K562 (cell line): ENCODE results near the gene SLC4A2. TPM values are rescaled to one million over a fixed set of nuclear protein-coding genes. Genes with fewer than 3 reads are reported as not detected.

Experiments
- BHLHE40 ChIP-seq: IDR thresholded peaks from 2 replicates; pipeline ENCODE4 v1.6.1; 2011; ENCODE audit warnings: low read length, improper control_type of control experiment
- BMI1 ChIP-seq: fragments of 150-350 bp; IDR thresholded peaks from 2 replicates; pipeline ENCODE4 v1.6.1; 2014; ENCODE audit warnings: low read length
- CGGBP1 ChIP-seq: fragments of 250-450 bp; sonication (Bioruptor Pico); IDR thresholded peaks from 2 replicates; pipeline ENCODE4 v1.9.0; 2021; ENCODE audit warnings: mild to moderate bottlenecking
- ERF ChIP-seq: fragments of 450-650 bp; formaldehyde crosslinking; IDR thresholded peaks from 2 replicates; pipeline ENCODE4 v1.4.0; 2020; ENCODE audit warnings: mild to moderate bottlenecking, mixed read lengths
- GTF2A2 ChIP-seq: IDR thresholded peaks from 2 replicates; pipeline ENCODE4 v1.6.1; 2016; ENCODE audit warnings: mild to moderate bottlenecking, missing genetic modification characterization, missing compliant biosample characterization
- HDAC1 ChIP-seq, 2 experiments: fragments of 450-650 bp; IDR thresholded peaks; 2 replicates each; pipeline ENCODE4 v1.6.1; 2016 to 2017; ENCODE audit warnings: inconsistent platforms in 1 of 2, mild to moderate bottlenecking in 1 of 2, moderate library complexity in 1 of 2
- NCOA4 ChIP-seq: fragments of 450-650 bp; IDR thresholded peaks from 2 replicates; pipeline ENCODE4 v1.6.1; 2018; ENCODE audit warnings: mild to moderate bottlenecking; ENCODE audit not compliant: partially characterized antibody
- TAF9B ChIP-seq: fragments of 450-650 bp; IDR thresholded peaks from 2 replicates; pipeline ENCODE4 v1.6.1; 2018; ENCODE audit warnings: mild to moderate bottlenecking; ENCODE audit not compliant: partially characterized antibody
- TRIM24 ChIP-seq, 2 experiments: fragments of 450-650 bp; IDR thresholded peaks; 2 replicates each; pipeline ENCODE4 v1.6.1; 2016
- XRCC5 ChIP-seq: fragments of 200-400 bp; formaldehyde crosslinking; IDR thresholded peaks from 2 replicates; pipeline ENCODE4 v1.6.1; 2017; ENCODE audit warnings: low read depth, mild to moderate bottlenecking, low read length
- ZNF175 ChIP-seq: fragments of 200-800 bp; sonication (Bioruptor generic); IDR thresholded peaks from 2 replicates; pipeline ENCODE4 v1.6.1; 2016; ENCODE audit warnings: low read depth, mild to moderate bottlenecking, missing genetic modification characterization, missing compliant biosample characterization
- ZNF512 ChIP-seq: IDR thresholded peaks from 2 replicates; pipeline ENCODE4 v1.6.1; 2016; ENCODE audit warnings: missing genetic modification characterization, missing compliant biosample characterization
- ZNF699 ChIP-seq: fragments of 250-450 bp; sonication (Bioruptor Pico); IDR thresholded peaks from 2 replicates; pipeline ENCODE4 v1.8.0; 2021; ENCODE audit warnings: mild to moderate bottlenecking, moderate library complexity; ENCODE audit not compliant: insufficient replicate concordance
- polyA plus RNA-seq, 8 experiments: library from polyadenylated mRNA; depleted of rRNA in 4 of 8; stranded (reverse) in 5 of 8; unstranded in 3 of 8; fragments of >200 nt; fragmentation: Nextera tagmentation in 2 of 8; fragmentation: Illumina TruSeq in 1 of 8; extraction: Ambion mirVana in 2 of 8; extraction: Trizol in 1 of 8; gene quantifications; 2 replicates each; pipeline versions ENCODE4 v1.2.1 to v1.2.3, GENCODE V29; 2011 to 2014; ENCODE audit warnings: inconsistent platforms in 1 of 8, missing spikeins in 1 of 8
- total RNA-seq, 7 experiments: library from RNA; depleted of rRNA in 6 of 7; stranded (reverse); fragments of >200 nt in 6 of 7; fragmentation: Illumina TruSeq in 2 of 7; extraction: Trizol in 2 of 7; gene quantifications; 2 replicates each; pipeline versions ENCODE4 v1.2.1 to v1.2.3, GENCODE V29; 2011 to 2021; ENCODE audit warnings: low replicate concordance in 1 of 7
- TF ChIP-seq, protein P1 (sequence below): fragments of 450-650 bp; formaldehyde crosslinking; IDR thresholded peaks from 2 replicates; pipeline ENCODE4 v1.4.0; 2020; ENCODE audit warnings: mild to moderate bottlenecking, moderate library complexity

The SLC4A2 gene
- total and polyA plus RNA-seq, 9 of the 15 experiments (the other 6 are each of a cell fraction or from before 2014, with no cell fraction given), result 11.4 to 375 (median 130) TPM

- TF ChIP-seq, protein P1, sequence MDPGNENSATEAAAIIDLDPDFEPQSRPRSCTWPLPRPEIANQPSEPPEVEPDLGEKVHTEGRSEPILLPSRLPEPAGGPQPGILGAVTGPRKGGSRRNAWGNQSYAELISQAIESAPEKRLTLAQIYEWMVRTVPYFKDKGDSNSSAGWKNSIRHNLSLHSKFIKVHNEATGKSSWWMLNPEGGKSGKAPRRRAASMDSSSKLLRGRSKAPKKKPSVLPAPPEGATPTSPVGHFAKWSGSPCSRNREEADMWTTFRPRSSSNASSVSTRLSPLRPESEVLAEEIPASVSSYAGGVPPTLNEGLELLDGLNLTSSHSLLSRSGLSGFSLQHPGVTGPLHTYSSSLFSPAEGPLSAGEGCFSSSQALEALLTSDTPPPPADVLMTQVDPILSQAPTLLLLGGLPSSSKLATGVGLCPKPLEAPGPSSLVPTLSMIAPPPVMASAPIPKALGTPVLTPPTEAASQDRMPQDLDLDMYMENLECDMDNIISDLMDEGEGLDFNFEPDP (CRISPR knock-in tag), result no peak
- TF ChIP-seq ERF (CRISPR knock-in tag), result peak; percentile 15; the same call in 1 of the 2 replicates
- TF ChIP-seq BHLHE40, result no peak; the same call in 1 of the 2 replicates
- 0 out of 2 replicates have a peak, but pooled peaks have one; percentile 28 for TF ChIP-seq XRCC5
- TF ChIP-seq ZNF512 (tag), result no peak
- no peak for TF ChIP-seq ZNF699
- TF ChIP-seq NCOA4, result no peak
- TF ChIP-seq HDAC1 (IDR thresholded peaks at IDR 0.05), result peak in 1 of 2 experiments; percentile 23; a peak in 2 of 4 replicates
- TF ChIP-seq ZNF175 (CRISPR knock-in tag), result peak; percentile 50; the same call in 1 of the 2 replicates
- TF ChIP-seq CGGBP1, result peak; percentile 75; the same call in 1 of the 2 replicates
- TF ChIP-seq BMI1, result 0 out of 2 replicates have a peak, but pooled peaks have one; percentile 19
- TF ChIP-seq TAF9B, result no peak
- TF ChIP-seq TRIM24 (IDR thresholded peaks at IDR 0.05), result no peak
- 0 out of 2 replicates have a peak, but pooled peaks have one; percentile 43 for TF ChIP-seq GTF2A2 (tag)
Measured at GRCh38 chr7:151080522-151081169, 21.3 kb downstream of the SLC4A2 start, which contains the start of gene FASTK (continued).
